ENCODE results near the gene NELL1.

GRCh38 chr11:21160140-21160539 lies 490.8 kb downstream of the NELL1 start:
- TF ChIP-seq EZH2 (IDR thresholded peaks at IDR 0.05; ENCODE audit: borderline replicate concordance, low read length): no peak
- no peak for TF ChIP-seq CTCF (conservative IDR thresholded peaks at IDR 0.05 in 1 of 2, IDR thresholded peaks at IDR 0.05 in 1 of 2; ENCODE audit: extremely low read depth in 1 of 2, insufficient read depth in 1 of 2, low read depth in 1 of 2, low read length in 2 of 2)

Data from mammary epithelial cell (primary cell).